Measurements from ENCODE around the gene BFSP1. TPM values are rescaled to one million over a fixed set of nuclear protein-coding genes. Genes with fewer than 3 reads are reported as not detected.

BFSP1 gene
- total RNA-seq, 1 donor, result 4.7 TPM

GRCh38 chr20:17470521-17470920 lies 60.7 kb downstream of the BFSP1 start:
- H3K4me3 ChIP-seq (ENCODE audit: low read depth, low read length), result no peak overlapping the region
- DNase-seq (ENCODE audit: low read depth), result no peak
- no peak for TF ChIP-seq CTCF (IDR thresholded peaks at IDR 0.05; ENCODE audit: insufficient read depth, low read depth, low read length)

- no peak for TF ChIP-seq CTCF (IDR thresholded peaks at IDR 0.05; ENCODE audit: insufficient read depth, low read depth, low read length)
- DNase-seq (ENCODE audit: low read depth), result no peak
- no peak overlapping the region for H3K4me3 ChIP-seq (ENCODE audit: low read depth, low read length)
These were observed 61.7 kb downstream of the BFSP1 start for GRCh38 chr20:17469246-17470030.

- no peak overlapping the region for H3K4me3 ChIP-seq (ENCODE audit: low read depth, low read length)
- DNase-seq (ENCODE audit: low read depth), result no peak
- no peak for TF ChIP-seq CTCF (IDR thresholded peaks at IDR 0.05; ENCODE audit: insufficient read depth, low read depth, low read length)
These were observed 62.9 kb downstream of the BFSP1 start for GRCh38 chr20:17468073-17468840.

- no peak for TF ChIP-seq CTCF (IDR thresholded peaks at IDR 0.05; ENCODE audit: insufficient read depth, low read depth, low read length)
- DNase-seq (ENCODE audit: low read depth), result no peak
- no peak overlapping the region for H3K4me3 ChIP-seq (ENCODE audit: low read depth, low read length)
These were observed 64.0 kb downstream of the BFSP1 start for GRCh38 chr20:17467120-17467655.

GRCh38 chr20:17466641-17467040 lies 64.5 kb downstream of the BFSP1 start:
- no peak overlapping the region for H3K4me3 ChIP-seq (ENCODE audit: low read depth, low read length)
- DNase-seq (ENCODE audit: low read depth), result no peak
- no peak for TF ChIP-seq CTCF (IDR thresholded peaks at IDR 0.05; ENCODE audit: insufficient read depth, low read depth, low read length)

- no peak for TF ChIP-seq CTCF (IDR thresholded peaks at IDR 0.05; ENCODE audit: insufficient read depth, low read depth, low read length)
- H3K4me3 ChIP-seq (ENCODE audit: low read depth, low read length), result no peak overlapping the region
These were observed 65.9 kb downstream of the BFSP1 start for GRCh38 chr20:17465236-17465635.

More at GRCh38 chr20:17465236-17465635, 65.9 kb downstream of the BFSP1 start:
- no peak for DNase-seq (ENCODE audit: low read depth)

Data from fibroblast of villous mesenchyme (primary cell).